ENCODE measurements around the gene SNX8. TPM values are rescaled to one million over a fixed set of nuclear protein-coding genes. Genes with fewer than 3 reads are reported as not detected.
"Not testable (repeated sequence)": the region's sequence is repeated elsewhere in the genome, so short reads cannot be mapped to it uniquely, and the experiment has no call there.

SNX8 gene
- polyA plus RNA-seq, 4 donors, result 26.6 to 43.2 (median 35.4) TPM

GRCh38 chr7:2295936-2296620, 18.2 kb downstream of the SNX8 start:
- DNase-seq (ENCODE audit: low read depth in 4 of 4, low spot score in 3 of 4), result no peak

- no peak for DNase-seq (ENCODE audit: low read depth in 4 of 4, low spot score in 3 of 4)
Observed at GRCh38 chr7:2290877-2291276, 23.4 kb downstream of the SNX8 start.

DNA sequence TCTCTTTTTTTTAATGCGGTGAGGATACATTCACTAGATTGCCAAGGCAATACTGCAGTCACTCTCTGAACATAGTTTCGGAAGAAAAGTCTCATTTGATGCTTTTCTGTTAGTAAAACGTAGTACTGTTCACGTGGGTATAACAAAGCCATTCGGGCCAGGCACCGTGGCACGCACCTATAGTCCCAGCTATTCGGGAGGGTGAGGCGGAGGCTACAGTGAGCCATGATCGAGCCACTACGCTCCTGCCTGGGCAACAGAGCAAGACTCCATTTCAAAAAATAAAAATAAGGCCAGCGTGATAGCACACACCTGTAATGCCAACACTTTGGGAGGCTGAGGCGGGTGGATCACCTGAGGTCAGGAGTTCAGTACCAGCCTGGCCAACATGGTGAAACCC, 24.6 kb downstream of the SNX8 start:
- DNase-seq (ENCODE audit: low read depth in 4 of 4, low spot score in 3 of 4), result no peak

DNA sequence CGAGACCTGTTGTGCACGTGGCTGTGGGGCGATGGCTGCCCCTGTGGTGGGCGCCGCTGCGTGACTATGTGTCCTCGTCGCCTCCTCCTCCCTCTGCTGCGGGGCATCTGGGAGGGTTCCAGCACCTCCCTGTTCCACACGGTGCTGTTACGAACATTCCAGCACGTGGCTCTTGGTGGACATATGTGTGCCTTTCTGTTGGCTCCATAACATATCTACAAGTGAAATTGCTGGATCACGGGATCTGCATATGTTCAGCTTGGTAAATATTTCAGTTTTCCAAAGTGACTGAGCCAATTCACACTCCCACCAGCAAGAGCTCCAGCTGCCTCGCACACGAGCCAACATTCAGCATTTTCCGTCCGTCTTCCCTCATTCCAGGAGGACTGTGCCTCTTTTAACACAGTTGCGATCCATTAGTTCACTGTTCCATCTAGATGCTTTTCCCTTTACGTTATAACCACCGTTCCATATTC, 25.1 kb downstream of the SNX8 start:
- no peak for DNase-seq (ENCODE audit: low read depth in 4 of 4, low spot score in 3 of 4)

DNA sequence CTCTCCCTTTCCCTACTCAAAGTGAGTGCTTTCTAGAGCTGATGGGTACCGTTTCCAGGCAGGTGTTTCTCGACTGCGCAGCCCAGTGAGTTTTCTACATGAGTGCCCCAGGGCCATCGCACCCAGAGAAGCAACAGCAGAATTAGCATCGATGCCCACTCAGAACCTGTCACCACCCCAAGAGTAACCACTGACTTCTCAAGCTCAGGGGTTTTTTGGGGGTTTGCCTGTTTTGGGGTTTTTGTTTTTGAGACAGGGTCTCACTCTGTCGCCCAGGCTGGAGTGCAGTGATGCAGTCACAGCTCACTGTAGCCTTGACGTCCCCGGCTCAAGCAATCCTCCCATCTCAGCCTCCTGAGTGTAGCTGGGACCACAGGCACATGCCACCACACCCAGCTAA, 25.7 kb downstream of the SNX8 start:
- DNase-seq (ENCODE audit: low read depth in 4 of 4, low spot score in 3 of 4), result no peak

GRCh38 chr7:2287745-2288144, 26.5 kb downstream of the SNX8 start:
- DNase-seq (ENCODE audit: low read depth in 4 of 4, low spot score in 3 of 4), result no peak

- DNase-seq (ENCODE audit: low read depth in 4 of 4, low spot score in 3 of 4), result no peak
Observed at GRCh38 chr7:2283074-2283473, 31.2 kb downstream of the SNX8 start.

DNA sequence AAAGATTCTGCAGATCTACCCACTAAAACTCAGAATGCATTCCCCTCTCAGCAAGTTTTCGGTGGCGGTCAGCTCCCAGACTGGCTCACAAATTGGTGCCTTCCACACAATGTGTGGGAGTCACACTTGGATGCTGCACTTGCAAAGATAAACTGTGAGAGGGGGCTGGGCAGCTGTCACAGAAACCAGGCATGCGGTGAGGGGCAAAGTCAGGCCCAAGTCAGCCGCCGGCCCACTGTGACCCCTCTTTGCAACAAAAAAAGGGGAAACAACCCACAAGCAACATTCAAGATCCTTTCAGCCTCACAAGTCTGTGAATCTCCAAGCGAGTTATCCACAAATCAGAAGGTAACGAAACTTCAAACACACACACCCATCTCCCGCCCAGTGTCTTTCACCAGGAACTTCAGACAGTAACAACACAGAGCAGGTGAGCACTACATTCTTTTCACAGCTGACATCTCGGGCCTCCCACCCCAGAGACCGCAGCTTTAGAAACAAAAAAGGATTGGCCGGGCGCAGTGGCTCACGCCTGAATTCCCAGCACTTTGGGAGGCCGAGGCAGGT, 32.0 kb downstream of the SNX8 start:
- DNase-seq (ENCODE audit: low read depth in 4 of 4, low spot score in 3 of 4), result peak in 2 of 4 donors; percentile 44 to 51

DNA sequence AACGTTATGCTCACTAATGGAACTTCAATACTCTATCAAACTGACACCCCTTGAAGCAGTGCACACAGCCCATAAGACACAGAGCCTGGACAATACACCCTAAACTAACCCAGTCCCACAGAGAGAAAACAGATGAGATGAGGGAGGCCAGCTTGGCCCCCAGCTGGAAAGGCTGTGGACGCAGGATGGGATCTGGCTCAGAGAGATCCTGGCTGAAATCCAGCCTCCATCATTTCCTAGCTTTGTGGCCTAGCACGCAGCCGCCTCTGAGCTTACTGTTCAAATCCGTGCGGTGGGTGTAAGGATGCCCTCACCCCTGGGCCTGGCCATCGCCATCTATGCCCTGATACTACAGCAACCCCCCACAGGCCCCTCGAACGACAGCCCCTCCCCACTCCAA, 32.7 kb downstream of the SNX8 start:
- DNase-seq (ENCODE audit: low read depth in 4 of 4, low spot score in 3 of 4), result no peak

GRCh38 chr7:2280424-2280823, 33.8 kb downstream of the SNX8 start:
- no peak for DNase-seq (ENCODE audit: low read depth in 4 of 4, low spot score in 3 of 4)

DNA sequence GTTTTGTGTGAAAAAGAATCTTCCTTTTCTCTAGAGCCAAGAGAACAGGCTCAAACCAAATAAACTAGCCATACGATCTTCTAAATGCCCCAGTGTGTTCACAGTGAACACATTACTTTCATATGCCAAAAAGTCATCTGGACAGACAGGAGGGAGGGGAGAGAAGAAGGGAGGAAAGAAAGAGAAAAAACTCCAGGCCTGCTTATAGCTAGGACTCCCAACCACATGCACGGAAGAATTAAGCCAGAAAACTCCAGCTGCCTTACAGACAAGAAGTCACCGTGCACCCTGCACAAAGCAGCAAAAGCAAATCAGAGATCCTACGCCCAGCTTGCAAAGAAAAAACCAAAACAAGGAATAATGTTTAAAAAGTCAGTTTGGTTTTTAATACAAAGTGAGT, 34.3 kb downstream of the SNX8 start:
- DNase-seq (ENCODE audit: low read depth in 4 of 4, low spot score in 3 of 4), result no peak

GRCh38 chr7:2278026-2278425, 36.2 kb downstream of the SNX8 start:
- no peak for DNase-seq (ENCODE audit: low read depth in 4 of 4, low spot score in 3 of 4)

DNA sequence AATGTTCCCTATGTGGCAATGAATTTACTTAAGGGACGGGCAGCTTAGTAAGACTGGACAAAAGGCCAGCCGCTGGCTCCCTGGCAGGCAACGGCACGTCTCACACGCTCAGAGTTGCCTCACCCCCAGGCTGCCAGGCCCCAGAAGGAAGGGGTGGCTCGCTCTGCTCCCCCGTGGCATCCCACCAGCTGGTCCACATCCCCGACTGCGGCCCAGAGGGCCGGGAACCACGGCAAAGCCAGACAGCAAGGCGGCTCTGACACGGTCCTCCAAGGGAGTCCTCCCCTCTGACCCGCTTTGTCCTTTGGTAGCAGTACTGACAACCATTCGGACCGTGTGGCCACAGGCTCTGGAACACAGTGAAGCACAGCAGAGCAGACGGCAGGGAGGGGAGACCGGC, 38.1 kb downstream of the SNX8 start:
- DNase-seq (ENCODE audit: low read depth in 4 of 4, low spot score in 3 of 4), result no peak

DNA sequence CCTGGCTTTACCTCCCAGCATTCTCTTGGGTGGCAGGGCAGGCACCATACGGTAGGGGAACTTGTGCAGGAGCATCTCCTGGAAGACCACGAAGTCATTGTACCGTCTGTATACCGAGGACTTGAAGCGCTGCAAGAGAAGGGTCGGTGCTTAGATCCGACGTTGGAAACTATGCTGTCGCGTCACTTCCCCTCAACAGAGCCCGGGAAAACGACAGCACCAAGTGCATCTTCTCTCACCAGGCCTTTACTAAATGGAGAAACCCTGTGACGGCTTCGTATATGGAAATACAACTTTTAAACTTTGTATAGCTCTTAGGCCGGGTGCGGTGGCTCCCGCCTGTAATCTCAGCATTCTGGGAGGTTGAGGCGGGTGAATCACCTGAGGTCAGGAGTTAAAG, 39.1 kb downstream of the SNX8 start:
- DNase-seq (ENCODE audit: low read depth in 4 of 4, low spot score in 3 of 4), result no peak

DNA sequence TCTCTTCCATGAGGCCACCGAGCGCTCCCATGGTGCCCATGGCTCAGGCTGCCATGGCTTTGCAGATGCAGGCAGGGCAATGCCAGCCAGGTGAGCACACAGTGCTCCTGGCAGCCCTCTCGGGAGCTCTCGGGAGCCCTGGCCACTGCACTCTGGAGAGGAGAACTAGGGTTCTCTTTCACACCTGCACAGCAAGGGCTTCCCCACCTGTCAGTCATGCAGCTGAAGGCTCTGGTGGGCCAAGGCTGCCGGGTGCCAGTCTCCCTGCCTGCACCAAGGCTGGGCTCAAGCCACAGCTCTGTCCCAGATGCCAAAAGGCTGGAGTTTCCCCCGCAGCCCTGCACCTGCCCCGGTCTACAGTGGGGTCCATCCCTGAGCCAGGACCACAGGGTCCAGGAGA, 39.6 kb downstream of the SNX8 start:
- no peak for DNase-seq (ENCODE audit: low read depth in 4 of 4, low spot score in 3 of 4)

GRCh38 chr7:2273866-2274265, 40.4 kb downstream of the SNX8 start:
- no peak for DNase-seq (ENCODE audit: low read depth in 4 of 4, low spot score in 3 of 4)

DNA sequence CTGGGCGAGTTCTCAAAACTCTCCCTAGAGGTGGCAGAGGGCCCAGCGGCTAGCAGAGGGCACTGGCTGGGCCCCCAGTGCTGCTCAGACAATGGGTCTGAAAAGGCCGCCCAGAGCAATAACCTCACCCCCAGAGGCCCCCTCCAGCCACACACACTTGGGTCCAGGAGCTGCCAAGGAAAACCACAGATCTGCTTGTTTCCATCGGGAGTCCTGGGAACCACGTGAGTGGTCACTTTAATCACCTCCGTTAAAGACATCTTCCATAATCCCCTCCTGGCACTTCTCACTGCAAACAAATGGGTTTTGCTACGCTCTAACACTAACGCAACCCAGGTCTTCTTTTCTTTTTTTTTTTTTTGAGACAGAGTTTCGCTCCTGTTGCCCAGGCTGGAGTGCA, 42.2 kb downstream of the SNX8 start:
- DNase-seq (ENCODE audit: low read depth in 4 of 4, low spot score in 3 of 4), result no peak

DNA sequence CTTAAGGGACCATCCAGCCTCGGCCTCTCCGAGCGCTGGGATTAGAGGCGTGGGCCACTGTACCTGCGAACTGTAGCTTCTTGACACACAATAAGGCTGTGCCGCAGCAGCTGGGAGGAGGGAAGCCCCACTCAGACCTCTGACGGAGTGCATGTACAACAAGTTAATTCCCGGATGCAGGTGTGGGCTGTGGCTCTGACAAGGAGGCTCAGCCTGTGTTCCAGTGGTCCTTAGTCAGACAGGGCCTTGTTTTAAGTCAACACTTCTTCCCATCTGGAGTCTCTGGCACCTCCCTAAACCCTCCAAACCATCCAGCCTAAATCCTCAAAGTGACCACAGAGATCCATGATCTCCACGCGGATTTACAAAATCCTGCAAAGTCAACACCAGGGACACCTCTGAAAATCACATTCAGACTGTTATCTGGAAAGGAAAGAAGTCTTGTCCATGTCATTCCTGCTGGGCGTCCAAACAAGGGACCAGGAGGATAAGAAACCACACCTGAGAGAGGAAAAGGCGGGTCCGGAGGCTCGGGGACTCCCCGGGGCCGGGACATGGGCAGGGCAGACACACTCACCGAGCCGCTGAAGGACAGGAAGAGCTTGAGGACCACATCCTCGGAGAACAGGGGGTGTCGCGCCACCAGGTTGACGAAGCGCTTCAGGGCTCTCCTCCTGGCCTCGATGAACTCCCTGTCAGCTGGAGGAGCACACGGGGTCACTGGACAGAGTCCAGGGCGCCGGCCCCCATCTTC, 42.8 kb downstream of the SNX8 start:
- no peak for DNase-seq (ENCODE audit: low read depth in 4 of 4, low spot score in 3 of 4)

DNA sequence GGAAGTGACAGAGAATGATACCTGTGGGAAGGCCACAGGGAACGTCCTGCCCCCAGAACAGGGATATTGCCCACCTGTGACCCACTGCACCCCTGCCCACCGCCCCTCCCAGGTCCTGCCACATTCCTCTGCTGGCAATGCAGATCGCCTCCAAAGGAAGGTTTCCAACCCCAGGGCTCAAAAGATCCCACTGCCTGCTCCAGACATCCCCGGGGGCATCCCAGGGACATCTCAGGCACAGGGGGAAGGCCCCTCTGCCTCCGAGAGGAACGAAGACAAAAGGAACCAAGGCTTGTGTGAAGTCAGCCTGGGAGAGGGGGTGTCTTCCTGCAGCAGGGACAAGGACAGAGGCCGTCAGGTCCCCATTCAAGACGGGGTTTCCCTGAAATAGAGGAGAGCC, 43.7 kb downstream of the SNX8 start:
- no peak for DNase-seq (ENCODE audit: low read depth in 4 of 4, low spot score in 3 of 4)

GRCh38 chr7:2269991-2270460, 44.2 kb downstream of the SNX8 start:
- DNase-seq (ENCODE audit: low read depth in 4 of 4, low spot score in 3 of 4), result no peak

DNA sequence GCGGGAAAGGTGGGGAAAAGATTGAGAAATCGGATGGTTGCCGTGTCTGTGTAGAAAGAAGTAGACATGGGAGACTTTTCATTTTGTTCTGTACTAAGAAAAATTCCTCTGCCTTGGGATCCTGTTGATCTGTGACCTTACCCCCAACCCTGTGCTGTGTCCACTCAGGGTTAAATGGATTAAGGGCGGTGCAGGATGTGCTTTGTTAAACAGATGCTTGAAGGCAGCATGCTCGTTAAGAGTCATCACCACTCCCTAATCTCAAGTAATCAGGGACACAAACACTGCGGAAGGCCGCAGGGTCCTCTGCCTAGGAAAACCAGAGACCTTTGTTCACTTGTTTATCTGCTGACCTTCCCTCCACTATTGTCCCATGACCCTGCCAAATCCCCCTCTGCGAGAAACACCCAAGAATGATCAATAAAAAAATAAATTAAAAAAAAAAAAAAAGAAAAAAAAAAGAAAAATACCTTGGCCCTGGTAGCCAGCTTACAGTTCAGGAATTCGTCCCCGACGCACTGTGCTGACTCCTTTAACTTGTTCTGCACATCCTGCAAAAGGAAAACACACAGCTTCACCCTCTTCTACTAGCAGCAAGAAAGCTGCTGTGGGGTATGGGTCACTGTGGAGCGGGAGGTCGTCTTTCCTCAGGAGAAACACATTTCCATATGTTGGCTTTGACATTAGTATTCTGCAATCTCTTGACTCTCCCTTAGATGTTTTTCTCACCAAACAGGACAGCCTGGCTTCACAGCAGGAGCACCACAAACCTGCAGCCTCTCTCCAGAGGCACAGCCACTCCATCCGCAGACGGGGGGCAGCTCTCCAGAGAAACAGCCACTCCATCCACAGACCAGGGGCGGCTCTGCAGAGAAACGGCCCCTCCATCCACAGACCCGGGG, 44.9 kb downstream of the SNX8 start:
- not testable (repeated sequence) for DNase-seq (ENCODE audit: low read depth in 4 of 4, low spot score in 3 of 4)
